ENCODE results near the gene MARCHF10. TPM values are rescaled to one million over a fixed set of nuclear protein-coding genes. Genes with fewer than 3 reads are reported as not detected.
"Not testable (repeated sequence)": the region's sequence is repeated elsewhere in the genome, so short reads cannot be mapped to it uniquely, and the experiment has no call there.

MARCHF10 gene, protein sequence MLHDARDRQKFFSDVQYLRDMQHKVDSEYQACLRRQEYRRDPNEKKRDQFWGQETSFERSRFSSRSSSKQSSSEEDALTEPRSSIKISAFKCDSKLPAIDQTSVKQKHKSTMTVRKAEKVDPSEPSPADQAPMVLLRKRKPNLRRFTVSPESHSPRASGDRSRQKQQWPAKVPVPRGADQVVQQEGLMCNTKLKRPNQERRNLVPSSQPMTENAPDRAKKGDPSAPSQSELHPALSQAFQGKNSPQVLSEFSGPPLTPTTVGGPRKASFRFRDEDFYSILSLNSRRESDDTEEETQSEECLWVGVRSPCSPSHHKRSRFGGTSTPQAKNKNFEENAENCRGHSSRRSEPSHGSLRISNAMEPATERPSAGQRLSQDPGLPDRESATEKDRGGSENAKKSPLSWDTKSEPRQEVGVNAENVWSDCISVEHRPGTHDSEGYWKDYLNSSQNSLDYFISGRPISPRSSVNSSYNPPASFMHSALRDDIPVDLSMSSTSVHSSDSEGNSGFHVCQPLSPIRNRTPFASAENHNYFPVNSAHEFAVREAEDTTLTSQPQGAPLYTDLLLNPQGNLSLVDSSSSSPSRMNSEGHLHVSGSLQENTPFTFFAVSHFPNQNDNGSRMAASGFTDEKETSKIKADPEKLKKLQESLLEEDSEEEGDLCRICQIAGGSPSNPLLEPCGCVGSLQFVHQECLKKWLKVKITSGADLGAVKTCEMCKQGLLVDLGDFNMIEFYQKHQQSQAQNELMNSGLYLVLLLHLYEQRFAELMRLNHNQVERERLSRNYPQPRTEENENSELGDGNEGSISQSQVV
- 0.72 TPM for polyA plus RNA-seq (2013, experiment 1 of 4)
- polyA plus RNA-seq (2013, experiment 2 of 4) = 1.1 TPM
- 1.1 TPM for polyA plus RNA-seq (2013, experiment 3 of 4)
- 0.97 TPM for polyA plus RNA-seq (2013, experiment 4 of 4)

DNA sequence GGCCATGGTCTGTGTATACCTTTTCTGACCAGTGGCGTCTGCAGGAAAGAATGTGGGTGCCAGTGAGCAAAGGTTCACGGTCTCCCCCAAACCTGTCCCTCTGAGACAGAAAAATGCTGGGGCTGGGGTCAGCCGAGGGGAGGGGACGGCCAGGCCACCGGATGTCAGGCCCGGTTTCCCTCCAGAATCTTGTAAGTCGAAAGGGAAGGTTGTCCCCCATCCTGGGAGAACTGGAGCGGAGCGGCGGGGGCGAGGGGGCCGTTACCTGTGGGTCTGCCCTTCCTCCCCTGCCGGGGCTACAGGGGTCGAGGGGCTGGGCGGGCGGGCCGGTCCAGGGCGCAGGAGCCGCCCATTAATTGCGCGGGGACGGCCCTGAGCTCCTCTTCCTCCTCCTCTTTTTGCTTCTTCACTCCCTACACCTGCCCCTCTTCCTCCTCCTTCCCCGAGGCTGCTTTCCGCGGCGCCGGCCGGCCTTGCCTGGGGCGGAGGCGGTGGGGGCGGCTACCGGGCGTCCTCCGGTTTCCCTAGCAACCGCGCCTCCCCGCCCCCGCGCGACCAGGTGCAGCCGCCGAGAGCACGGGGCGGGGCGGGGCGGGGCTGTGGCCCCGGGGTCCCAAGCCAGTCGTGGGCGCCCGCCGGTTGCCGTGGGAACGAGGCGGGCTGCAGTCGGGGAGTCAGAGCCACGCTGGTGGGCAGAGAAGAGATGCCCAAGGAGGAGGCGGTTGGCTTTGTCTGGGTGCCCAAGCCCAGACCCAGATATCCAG lies at the start of gene MARCHF10:
MARCHF10 (minus strand) TSS at position 503 of the 764 bp plus-strand sequence. CDS start 6,579 bp downstream, outside the sequence.
- no peaks in the 10 kb centered on the region for H3K27me3 ChIP-seq (ENCODE audit: control insufficient read depth, insufficient read depth, low read length, poor library complexity, severe bottlenecking)
- no peak within 1 kb of the TSS for H3K27ac ChIP-seq (ENCODE audit: insufficient read depth, low read depth, low read length, poor library complexity, severe bottlenecking)
- H3K4me1 ChIP-seq (ENCODE audit: control insufficient read depth, insufficient read depth, low read length) = peaks cover 11% of the 10 kb centered on the region
- H3K4me3 ChIP-seq (ENCODE audit: insufficient read depth, low read depth, low read length) = peak within 1 kb of the TSS; percentile 35
- 4 to 5% methylated on average over 57 of the region's 57 CpGs for WGBS, 2 experiments
- H3K9me3 ChIP-seq (ENCODE audit: control insufficient read depth, low read length) = no peaks in the 10 kb centered on the region
- no peaks in the 10 kb centered on the region for H3K36me3 ChIP-seq (ENCODE audit: control insufficient read depth, insufficient read depth, low read length)

DNA sequence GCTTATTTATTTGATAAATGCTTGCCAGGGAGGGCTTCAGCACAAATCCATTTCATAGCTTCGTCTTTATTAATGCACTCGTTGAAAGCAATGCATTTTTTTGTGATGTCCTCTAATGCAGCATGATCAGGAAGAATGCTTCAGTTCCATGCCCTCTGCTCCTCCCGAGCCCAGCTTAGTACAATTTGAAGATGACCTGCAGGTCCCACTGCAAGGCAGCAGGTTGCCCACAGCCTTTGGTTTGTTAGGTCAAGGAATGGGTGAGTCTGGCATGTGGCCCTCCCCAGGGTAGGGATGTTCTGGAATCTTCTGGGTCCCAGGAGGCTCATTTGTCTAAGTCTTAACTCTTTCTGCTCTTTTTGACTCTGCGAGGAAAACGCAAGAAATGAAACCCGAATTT lies 49.4 kb upstream of the MARCHF10 start:
- Histone ChIP-seq H3K4me3 (ENCODE audit: insufficient read depth, low read depth, low read length) (no peak overlapping the region), H3K4me1 (ENCODE audit: control insufficient read depth, insufficient read depth, low read length) (no peaks in the 10 kb centered on the region), H3K27ac (ENCODE audit: insufficient read depth, low read depth, low read length, poor library complexity, severe bottlenecking) (no peak overlapping the region), H3K36me3 (ENCODE audit: control insufficient read depth, insufficient read depth, low read length) (no peaks in the 10 kb centered on the region), H3K9me3 (ENCODE audit: control insufficient read depth, low read length) (no peaks in the 10 kb centered on the region), H3K27me3 (ENCODE audit: control insufficient read depth, insufficient read depth, low read length, poor library complexity, severe bottlenecking) (no peaks in the 10 kb centered on the region)
- 95 to 97% methylated on average over 6 of the region's 6 CpGs for WGBS, 2 experiments

DNA sequence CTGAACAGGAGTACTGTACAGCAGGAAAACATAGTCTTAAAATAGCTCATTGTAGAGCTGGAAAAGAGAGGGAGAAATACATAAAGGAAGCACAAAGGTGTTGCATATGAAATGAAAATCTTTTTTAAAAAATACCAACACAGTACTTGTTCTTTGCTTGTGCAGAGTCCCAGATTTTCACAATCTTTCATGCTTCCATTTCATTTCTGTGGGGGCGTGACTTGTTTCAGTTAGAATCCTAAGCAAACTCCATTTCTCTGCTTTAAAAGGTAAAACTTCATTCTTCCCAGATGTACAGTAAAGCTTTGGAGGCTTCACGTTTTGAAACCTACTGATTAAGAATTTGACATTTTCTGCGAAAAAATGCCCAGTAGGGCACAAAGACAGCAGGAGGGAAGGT lies 48.5 kb upstream of the MARCHF10 start:
- WGBS, 2 experiments = 90 to 91% methylated on average over 3 of the region's 3 CpGs
- Histone ChIP-seq H3K27ac (ENCODE audit: insufficient read depth, low read depth, low read length, poor library complexity, severe bottlenecking) (no peak overlapping the region), H3K36me3 (ENCODE audit: control insufficient read depth, insufficient read depth, low read length) (no peaks in the 10 kb centered on the region), H3K27me3 (ENCODE audit: control insufficient read depth, insufficient read depth, low read length, poor library complexity, severe bottlenecking) (no peaks in the 10 kb centered on the region), H3K4me1 (ENCODE audit: control insufficient read depth, insufficient read depth, low read length) (no peaks in the 10 kb centered on the region), H3K9me3 (ENCODE audit: control insufficient read depth, low read length) (no peaks in the 10 kb centered on the region), H3K4me3 (ENCODE audit: insufficient read depth, low read depth, low read length) (no peak overlapping the region)

DNA sequence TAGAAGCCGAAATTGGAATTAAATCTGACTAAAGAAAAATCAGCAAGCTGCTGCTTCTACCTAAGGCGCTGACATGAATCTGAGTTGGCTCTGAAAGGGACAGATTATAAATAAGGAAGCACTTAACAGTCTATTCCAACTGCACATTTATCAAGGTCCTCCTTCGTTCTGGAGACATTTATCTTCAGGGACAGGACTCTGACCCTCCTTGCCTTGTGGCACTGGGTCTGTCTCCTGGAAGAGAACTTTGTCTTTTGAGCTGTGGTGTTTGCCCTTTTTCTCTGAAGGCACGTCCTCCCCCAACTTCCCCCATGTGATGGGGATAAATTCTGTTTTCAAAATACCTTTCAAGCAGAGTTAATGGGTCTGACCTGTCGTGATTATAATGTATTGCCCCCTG lies 47.0 kb upstream of the MARCHF10 start:
- Histone ChIP-seq H3K36me3 (ENCODE audit: control insufficient read depth, insufficient read depth, low read length) (no peaks in the 10 kb centered on the region), H3K4me3 (ENCODE audit: insufficient read depth, low read depth, low read length) (no peak overlapping the region), H3K4me1 (ENCODE audit: control insufficient read depth, insufficient read depth, low read length) (no peaks in the 10 kb centered on the region), H3K27ac (ENCODE audit: insufficient read depth, low read depth, low read length, poor library complexity, severe bottlenecking) (no peak overlapping the region), H3K9me3 (ENCODE audit: control insufficient read depth, low read length) (no peaks in the 10 kb centered on the region), H3K27me3 (ENCODE audit: control insufficient read depth, insufficient read depth, low read length, poor library complexity, severe bottlenecking) (no peaks in the 10 kb centered on the region)
- 91 to 93% methylated on average over 4 to 5 of the region's 5 CpGs for WGBS, 2 experiments

DNA sequence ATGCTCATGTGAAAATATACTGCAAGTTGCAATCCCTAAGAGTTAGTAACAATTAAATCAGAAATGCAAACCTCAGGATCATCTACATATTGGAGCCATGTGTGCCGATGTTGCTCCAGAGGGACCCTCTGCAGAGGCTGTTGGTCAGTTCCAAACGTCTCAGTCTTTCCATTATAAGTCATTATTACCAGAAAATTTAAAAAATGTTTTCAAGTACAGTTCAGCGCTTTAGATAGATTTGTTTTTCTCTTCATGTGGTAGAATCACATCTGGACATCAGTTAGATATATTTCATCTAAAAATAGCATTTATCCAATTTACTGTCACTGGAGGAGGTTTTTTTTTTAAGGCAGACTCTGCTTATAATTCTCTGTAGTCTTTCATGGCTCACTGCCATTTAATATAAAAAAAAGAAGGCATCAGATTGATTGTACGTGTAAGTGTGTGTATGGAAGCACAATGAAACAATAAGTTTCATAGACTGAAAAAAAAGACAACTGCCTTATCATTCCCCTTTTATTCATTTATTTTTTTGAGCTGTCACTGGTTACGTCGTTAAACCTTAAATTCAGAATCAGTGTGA lies 46.1 kb upstream of the MARCHF10 start:
- no peaks in the 10 kb centered on the region for H3K27me3 ChIP-seq (ENCODE audit: control insufficient read depth, insufficient read depth, low read length, poor library complexity, severe bottlenecking)
- WGBS, 2 experiments = 93 to 97% methylated on average over 5 of the region's 6 CpGs
- no peaks in the 10 kb centered on the region for H3K4me1 ChIP-seq (ENCODE audit: control insufficient read depth, insufficient read depth, low read length)
- H3K4me3 ChIP-seq (ENCODE audit: insufficient read depth, low read depth, low read length) = no peak overlapping the region
- H3K27ac ChIP-seq (ENCODE audit: insufficient read depth, low read depth, low read length, poor library complexity, severe bottlenecking) = no peak overlapping the region
- no peaks in the 10 kb centered on the region for H3K9me3 ChIP-seq (ENCODE audit: control insufficient read depth, low read length)
- no peaks in the 10 kb centered on the region for H3K36me3 ChIP-seq (ENCODE audit: control insufficient read depth, insufficient read depth, low read length)

DNA sequence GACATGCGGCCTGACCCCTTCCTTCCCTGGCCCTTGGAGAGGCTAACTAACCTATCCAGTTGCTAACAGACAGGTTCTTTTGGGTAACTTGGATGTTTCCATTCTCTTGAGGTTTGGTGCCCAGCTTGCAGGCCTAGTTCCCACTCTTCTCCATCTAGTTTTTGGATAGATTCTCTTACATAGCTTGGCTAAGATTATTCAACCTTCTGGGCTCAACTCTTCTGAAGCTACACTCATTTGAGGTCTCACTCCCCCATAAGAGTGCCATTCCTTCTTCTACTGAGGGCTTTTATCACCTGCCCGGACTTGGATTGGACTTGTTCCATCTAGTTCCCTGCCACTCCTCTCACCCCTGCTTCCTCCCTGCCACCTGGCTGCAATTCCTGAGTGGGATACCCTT lies 44.1 kb upstream of the MARCHF10 start:
- no peaks in the 10 kb centered on the region for H3K9me3 ChIP-seq (ENCODE audit: control insufficient read depth, low read length)
- H3K4me1 ChIP-seq (ENCODE audit: control insufficient read depth, insufficient read depth, low read length) = no peaks in the 10 kb centered on the region
- H3K36me3 ChIP-seq (ENCODE audit: control insufficient read depth, insufficient read depth, low read length) = no peaks in the 10 kb centered on the region
- no peaks in the 10 kb centered on the region for H3K27me3 ChIP-seq (ENCODE audit: control insufficient read depth, insufficient read depth, low read length, poor library complexity, severe bottlenecking)
- H3K27ac ChIP-seq (ENCODE audit: insufficient read depth, low read depth, low read length, poor library complexity, severe bottlenecking) = no peak overlapping the region
- WGBS, 2 experiments = 95% methylated on average over 2 of the region's 2 CpGs
- H3K4me3 ChIP-seq (ENCODE audit: insufficient read depth, low read depth, low read length) = no peak overlapping the region

DNA sequence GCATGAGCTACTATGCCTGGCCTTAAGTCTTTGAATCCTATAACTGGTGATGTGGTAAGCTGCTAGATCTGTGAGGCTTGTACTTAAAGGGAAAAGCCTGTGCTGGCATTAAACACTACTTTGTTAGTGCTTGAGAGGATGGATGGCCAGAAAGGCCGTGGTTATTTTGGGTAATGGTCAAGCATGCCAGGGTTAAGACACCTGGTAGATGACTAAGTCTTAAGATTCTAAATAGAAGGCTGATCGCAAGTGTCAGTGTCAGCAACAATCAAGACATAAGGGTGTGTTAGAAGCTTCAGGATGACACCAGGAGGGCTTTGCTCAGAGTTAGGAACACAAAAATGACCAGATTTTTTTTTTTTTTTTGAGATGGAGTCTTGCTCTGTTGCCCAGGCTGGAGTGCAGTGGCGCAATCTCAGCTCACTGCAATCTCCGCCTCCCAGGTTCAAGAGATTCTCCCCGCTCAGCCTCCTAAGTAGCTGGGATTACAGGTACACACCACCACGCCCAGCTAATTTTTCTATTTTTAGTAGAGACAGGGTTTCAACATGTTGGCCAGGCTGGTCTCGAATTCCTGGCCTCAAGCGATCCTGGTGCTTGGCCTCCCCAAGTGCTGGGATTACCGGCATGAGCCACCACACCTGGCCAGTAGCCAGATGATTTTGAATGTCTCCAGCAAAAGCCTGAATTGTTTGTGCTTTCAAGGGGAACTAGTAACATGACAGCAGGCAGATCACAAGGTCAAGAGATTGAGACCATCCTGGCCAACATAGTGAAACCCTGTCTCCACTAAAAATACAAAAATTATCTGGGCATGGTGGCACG lies 41.7 kb upstream of the MARCHF10 start:
- H3K4me1 ChIP-seq (ENCODE audit: control insufficient read depth, insufficient read depth, low read length); H3K27ac ChIP-seq (ENCODE audit: insufficient read depth, low read depth, low read length, poor library complexity, severe bottlenecking); H3K9me3 ChIP-seq (ENCODE audit: control insufficient read depth, low read length); H3K36me3 ChIP-seq (ENCODE audit: control insufficient read depth, insufficient read depth, low read length); H3K4me3 ChIP-seq (ENCODE audit: insufficient read depth, low read depth, low read length); H3K27me3 ChIP-seq (ENCODE audit: control insufficient read depth, insufficient read depth, low read length, poor library complexity, severe bottlenecking): not testable (repeated sequence)
- WGBS, 2 experiments = 91 to 97% methylated on average over 10 of the region's 10 CpGs

DNA sequence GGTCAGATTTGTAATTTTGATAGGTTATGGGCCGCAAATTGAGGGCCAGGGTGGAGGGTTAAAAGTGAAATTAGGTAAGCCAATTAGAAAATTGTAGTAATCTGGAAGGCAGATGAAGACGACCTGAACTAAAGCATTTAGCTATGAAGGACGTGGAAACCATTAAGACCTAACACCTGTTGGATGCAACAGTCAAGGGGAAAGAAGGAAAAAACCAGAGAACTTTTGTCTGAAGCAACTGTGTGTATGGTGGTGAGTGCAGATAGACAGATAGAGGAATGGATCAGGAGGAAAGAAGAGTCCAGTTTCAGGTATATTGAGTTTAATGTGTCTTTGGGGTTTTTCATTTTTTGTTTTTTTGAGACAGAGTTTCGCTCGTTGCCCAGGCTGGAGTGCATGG lies 40.2 kb upstream of the MARCHF10 start:
- Histone ChIP-seq H3K4me1 (ENCODE audit: control insufficient read depth, insufficient read depth, low read length) (no peaks in the 10 kb centered on the region), H3K27me3 (ENCODE audit: control insufficient read depth, insufficient read depth, low read length, poor library complexity, severe bottlenecking) (no peaks in the 10 kb centered on the region), H3K4me3 (ENCODE audit: insufficient read depth, low read depth, low read length) (no peak overlapping the region), H3K9me3 (ENCODE audit: control insufficient read depth, low read length) (no peaks in the 10 kb centered on the region), H3K27ac (ENCODE audit: insufficient read depth, low read depth, low read length, poor library complexity, severe bottlenecking) (no peak overlapping the region), H3K36me3 (ENCODE audit: control insufficient read depth, insufficient read depth, low read length) (no peaks in the 10 kb centered on the region)
- 93 to 95% methylated on average over 5 of the region's 5 CpGs for WGBS, 2 experiments

DNA sequence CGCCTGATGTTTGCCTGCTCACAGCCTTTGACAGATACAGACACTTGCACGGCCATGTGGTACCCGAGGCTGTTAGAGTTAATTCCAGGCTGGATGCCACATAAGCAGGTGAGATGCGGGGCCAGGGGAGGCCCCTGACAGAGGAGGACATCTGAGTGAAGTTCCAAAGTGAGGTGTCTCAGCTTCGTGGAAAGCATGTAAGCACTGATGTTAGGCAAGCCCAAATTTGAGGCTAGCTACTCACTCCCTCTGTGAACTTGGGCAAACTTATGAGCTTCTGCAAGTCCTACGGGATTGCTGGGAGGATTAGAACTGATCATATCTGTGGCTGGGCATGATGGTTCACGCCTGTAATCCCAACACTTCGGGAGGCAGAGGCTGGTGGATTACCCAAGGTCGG lies 39.3 kb upstream of the MARCHF10 start:
- no peaks in the 10 kb centered on the region for H3K36me3 ChIP-seq (ENCODE audit: control insufficient read depth, insufficient read depth, low read length)

More for the DNA sequence above, 39.3 kb upstream of the MARCHF10 start:
- Histone ChIP-seq H3K27ac (ENCODE audit: insufficient read depth, low read depth, low read length, poor library complexity, severe bottlenecking) (no peak overlapping the region), H3K4me1 (ENCODE audit: control insufficient read depth, insufficient read depth, low read length) (no peaks in the 10 kb centered on the region), H3K9me3 (ENCODE audit: control insufficient read depth, low read length) (no peaks in the 10 kb centered on the region), H3K4me3 (ENCODE audit: insufficient read depth, low read depth, low read length) (no peak overlapping the region), H3K27me3 (ENCODE audit: control insufficient read depth, insufficient read depth, low read length, poor library complexity, severe bottlenecking) (no peaks in the 10 kb centered on the region)
- WGBS, 2 experiments = 86 to 88% methylated on average over 9 of the region's 9 CpGs

Data from ectodermal cell (in vitro differentiated cells).